A673 (cell line): ENCODE results near the gene GMIP. TPM values are rescaled to one million over a fixed set of nuclear protein-coding genes. Genes with fewer than 3 reads are reported as not detected.

ENCODE experiments used
- BruUV-seq: library from RNA; stranded (reverse); fragments of 400-500 nt; replicated peaks from 2 replicates; lab custom pipeline; 2021; lab: Mats Ljungman, UMichigan
- CTCF ChIA-PET: fragments of 300-600 bp; sonication (Branson Sonifier 250); formaldehyde crosslinking; loops from one replicate; lab custom pipeline; 2022; ENCODE audit warnings: antibody characterized with exemption; lab: Charles Lee
- POLR2A ChIA-PET: fragments of 300-600 bp; sonication (Branson Sonifier 250); formaldehyde crosslinking; loops from one replicate; lab custom pipeline; 2022; ENCODE audit warnings: antibody characterized with exemption; ENCODE audit not compliant: low non-redundant PET; lab: Charles Lee
- DNase-seq: peaks from one replicate; pipeline ENCODE4 v3.0.0-alpha.2; 2015; ENCODE audit warnings: low spot score
- H3K27ac ChIP-seq: fragments of 200-600 bp; sonication (generic); 2 replicates; pipeline ENCODE4 v1.5.1; 2016; ENCODE audit warnings: mixed run types, low read depth, mild to moderate bottlenecking, mixed read lengths, antibody characterized with exemption, low read length; ENCODE audit not compliant: poor library complexity, severe bottlenecking
- H3K27me3 ChIP-seq: fragments of 200-600 bp; sonication (generic); replicated peaks from 2 replicates; pipeline ENCODE4 v1.6.1; 2017; ENCODE audit warnings: mixed run types, low read depth, mild to moderate bottlenecking, mixed read lengths, antibody characterized with exemption, low read length; ENCODE audit not compliant: insufficient read depth, poor library complexity
- H3K36me3 ChIP-seq: fragments of 200-600 bp; sonication (generic); 2 replicates; pipeline ENCODE4 v1.6.1; 2016; ENCODE audit warnings: mixed run types, mild to moderate bottlenecking, mixed read lengths, antibody characterized with exemption, low read length; ENCODE audit not compliant: insufficient read depth, poor library complexity, severe bottlenecking
- H3K4me1 ChIP-seq: fragments of 200-600 bp; sonication (generic); 2 replicates; pipeline ENCODE4 v1.6.1; 2017; ENCODE audit warnings: mixed run types, mild to moderate bottlenecking, mixed read lengths, antibody characterized with exemption, low read length; ENCODE audit not compliant: insufficient read depth, poor library complexity, severe bottlenecking
- H3K4me3 ChIP-seq: fragments of 200-600 bp; sonication (generic); 2 replicates; pipeline ENCODE4 v1.5.1; 2016; ENCODE audit warnings: low read depth, mixed run types, mild to moderate bottlenecking, mixed read lengths, low read length; ENCODE audit not compliant: poor library complexity, severe bottlenecking
- H3K9me3 ChIP-seq: fragments of 200-600 bp; sonication (generic); 2 replicates; pipeline ENCODE4 v1.6.1; 2016; ENCODE audit warnings: mixed run types, low read depth, mild to moderate bottlenecking, mixed read lengths, antibody characterized with exemption, low read length; ENCODE audit not compliant: poor library complexity, severe bottlenecking
- CTCF ChIP-seq: fragments of 300-800, 200-600 bp; sonication (generic); conservative IDR thresholded peaks from 2 replicates; pipeline ENCODE4 v1.5.1; 2017; ENCODE audit warnings: low read depth, mild to moderate bottlenecking, antibody characterized with exemption, low read length, moderate library complexity, mixed read lengths
- EZH2 ChIP-seq: fragments of 200-600 bp; sonication (generic); IDR thresholded peaks from 2 replicates; pipeline ENCODE4 v1.6.1; 2017; ENCODE audit warnings: borderline replicate concordance, low read depth, mild to moderate bottlenecking, mixed read lengths, antibody characterized with exemption, low read length; ENCODE audit not compliant: poor library complexity, severe bottlenecking
- intact Hi-C: fragments of 100-400 bp; cut with micrococcal nuclease; formaldehyde crosslinking; loops from one replicate; pipeline ENCODE4 v1.10.0; 2022; ENCODE audit not compliant: unreplicated experiment
- total RNA-seq: library from RNA; stranded (reverse); gene quantifications from 2 replicates; pipeline ENCODE4 v1.2.3, GENCODE V29; 2021

The GMIP gene
- total RNA-seq, 1 experiment from 2014 or later: 9.0 TPM

DNA sequence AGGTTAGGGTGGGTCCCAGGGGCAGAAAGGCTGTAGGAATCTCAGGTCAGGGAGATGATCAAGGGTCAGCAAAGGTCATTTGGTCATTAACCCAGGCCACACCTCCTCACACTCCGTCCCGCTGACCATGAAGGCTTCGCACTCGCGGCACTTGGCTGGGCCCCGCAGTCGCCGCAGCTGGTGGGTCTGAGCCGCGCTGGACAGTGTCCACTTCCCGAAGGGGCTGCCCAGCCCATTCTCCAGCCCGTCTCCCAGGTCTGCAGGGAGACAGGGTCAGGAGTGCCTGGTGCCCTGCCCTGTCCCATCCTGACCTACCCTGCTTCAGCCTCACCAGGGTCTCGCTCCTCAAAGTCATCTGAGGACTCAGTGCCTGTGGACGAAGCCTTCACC is 8.1 kb downstream of the GMIP start:
- intact Hi-C loops: no loop called here
- H3K4me1 ChIP-seq: no peaks in the 10 kb centered on the region
- no peak for TF ChIP-seq CTCF
- TF ChIP-seq EZH2: no peak
- ChIA-PET POLR2A (no interaction called here), CTCF (interaction anchor here (0.8 kb wide), 1 partner anchor 103 kb away, joined by 4 read pairs; no protein-coding TSS in a partner anchor)
- BruUV-seq: no TSS peak
- H3K27ac ChIP-seq: no peak overlapping the region
- no peak overlapping the region for H3K4me3 ChIP-seq
- no peaks in the 10 kb centered on the region for H3K9me3 ChIP-seq
- H3K27me3 ChIP-seq: no peaks in the 10 kb centered on the region
- no peaks in the 10 kb centered on the region for H3K36me3 ChIP-seq
- no peak for DNase-seq

- BruUV-seq: no TSS peak
- POLR2A ChIA-PET: no interaction called here
- CTCF ChIA-PET: no interaction called here
These were observed 8.7 kb downstream of the GMIP start for GRCh38 chr19:19634516-19635312.

GRCh38 chr19:19633711-19634515 is 9.5 kb downstream of the GMIP start:
- intact Hi-C loops: no loop called here
- H3K27ac ChIP-seq: no peak overlapping the region
- TF ChIP-seq EZH2 (no peak), CTCF (no peak)
- CTCF ChIA-PET: no interaction called here
- H3K36me3 ChIP-seq: no peaks in the 10 kb centered on the region
- no peaks in the 10 kb centered on the region for H3K9me3 ChIP-seq
- no peak overlapping the region for H3K4me3 ChIP-seq
- no TSS peak for BruUV-seq
- no peak for DNase-seq
- H3K27me3 ChIP-seq: no peaks in the 10 kb centered on the region
- peaks cover under 1% of the 10 kb centered on the region for H3K4me1 ChIP-seq
- POLR2A ChIA-PET: no interaction called here

More at GRCh38 chr19:19634516-19635312, 8.7 kb downstream of the GMIP start:
- no peak for TF ChIP-seq CTCF
- TF ChIP-seq EZH2: no peak
- no peaks in the 10 kb centered on the region for H3K27me3 ChIP-seq
- intact Hi-C loops: no loop called here
- H3K4me3 ChIP-seq: no peak overlapping the region
- DNase-seq: no peak
- H3K9me3 ChIP-seq: no peaks in the 10 kb centered on the region
- no peaks in the 10 kb centered on the region for H3K4me1 ChIP-seq
- H3K27ac ChIP-seq: no peak overlapping the region
- no peaks in the 10 kb centered on the region for H3K36me3 ChIP-seq
